NCI-H510A treated with DMSO at 0.1 percent for 48 hours (cell line): Measurements from ENCODE around the gene C1QTNF1.

Source experiments
- DNase-seq: peaks from one replicate; lab custom pipeline; 2025; lab: John Stamatoyannopoulos, UW

C1QTNF1 gene

DNA sequence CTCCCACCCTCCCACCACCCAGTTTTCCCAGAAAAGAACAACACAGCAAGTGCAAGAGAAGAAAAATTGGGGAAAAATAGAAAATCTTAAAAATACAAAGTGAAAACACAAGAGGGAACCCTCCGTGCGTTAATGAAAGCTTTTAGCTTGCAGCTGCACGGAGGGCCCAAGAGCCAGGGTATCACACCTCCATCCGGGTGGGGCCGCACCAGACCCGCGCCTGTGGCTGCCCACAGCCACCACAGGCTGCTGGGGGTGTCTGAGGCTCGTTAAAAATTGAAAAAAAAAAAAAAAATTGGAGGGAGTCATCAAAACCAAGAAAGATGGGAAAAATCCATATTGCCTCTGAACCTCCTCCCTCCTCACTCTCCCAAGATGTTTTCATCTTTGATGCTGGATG, 69.3 kb downstream of the C1QTNF1 start:
- DNase-seq = no peak

DNA sequence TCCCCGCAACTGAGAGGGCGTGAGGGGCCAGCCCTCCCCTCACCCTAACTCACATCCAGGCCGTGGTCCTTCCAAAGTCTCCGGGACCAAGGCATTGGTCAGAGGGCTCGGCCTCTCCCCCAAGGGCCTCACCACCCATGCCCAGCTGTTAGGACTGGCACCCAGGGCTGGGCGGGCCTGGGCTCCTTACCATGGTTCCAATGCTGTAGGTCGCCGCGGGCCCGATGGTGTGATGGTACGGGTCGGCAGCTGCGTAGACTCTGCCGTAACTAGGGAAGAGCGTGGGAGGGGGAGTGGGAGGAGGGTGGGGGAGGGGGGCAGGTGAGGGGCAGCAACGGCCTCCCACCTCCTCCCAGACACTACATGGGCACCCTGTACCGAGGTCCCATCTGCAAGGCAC, 70.3 kb downstream of the C1QTNF1 start:
- DNase-seq = no peak

DNA sequence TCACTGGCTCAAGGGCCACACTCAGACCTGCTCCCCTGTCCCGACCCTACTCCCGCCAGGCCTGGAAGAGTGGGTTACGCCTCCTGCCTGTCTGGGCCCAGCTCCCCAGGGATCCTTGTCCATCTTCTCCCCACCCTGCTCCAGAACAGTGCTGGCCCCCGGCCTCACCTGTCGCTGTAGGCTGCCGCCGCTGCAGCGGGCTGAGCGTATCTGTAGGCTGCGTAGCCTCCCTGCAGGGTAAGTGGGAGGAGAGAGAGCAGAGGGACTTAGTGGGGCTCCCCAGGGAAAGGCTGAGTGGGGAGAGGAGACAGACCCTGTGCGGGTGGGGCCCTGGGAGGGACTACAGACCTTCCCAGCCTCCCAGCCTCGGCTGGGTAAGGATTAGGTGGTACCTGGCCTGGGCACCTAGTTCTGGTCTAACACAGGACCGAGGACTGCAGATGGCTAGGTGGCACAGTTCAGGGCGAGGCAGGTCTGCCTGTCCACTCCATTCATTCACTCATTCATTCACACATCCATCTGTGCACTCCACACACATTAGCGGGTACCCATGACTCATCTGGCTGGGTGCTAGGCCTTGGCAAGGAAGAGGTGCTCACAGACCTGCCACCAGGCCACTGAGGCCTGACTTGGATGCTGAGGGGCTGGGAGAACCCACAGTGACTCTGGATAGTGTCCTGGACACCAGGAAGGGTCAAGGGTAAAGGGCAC, 71.5 kb downstream of the C1QTNF1 start:
- no peak for DNase-seq

DNA sequence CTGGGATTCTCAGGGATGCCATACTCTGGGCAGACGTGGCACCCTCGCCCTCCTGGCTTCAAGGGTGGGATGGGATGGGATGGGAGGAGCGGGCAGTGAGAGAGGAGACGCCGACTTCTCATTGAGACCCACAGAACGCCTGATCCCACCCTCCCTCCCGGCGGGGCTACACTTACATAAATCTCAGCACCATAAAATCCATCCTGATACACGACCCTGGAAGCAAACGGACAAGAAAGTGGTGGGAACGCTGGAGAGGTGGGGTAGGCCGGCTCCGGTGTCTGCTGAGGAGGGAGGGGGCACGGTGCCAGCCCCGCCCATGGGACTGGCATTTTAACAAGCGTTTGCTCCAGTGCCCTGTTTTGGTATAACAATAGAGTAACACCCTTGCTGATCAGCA, 72.5 kb downstream of the C1QTNF1 start:
- no peak for DNase-seq

DNA sequence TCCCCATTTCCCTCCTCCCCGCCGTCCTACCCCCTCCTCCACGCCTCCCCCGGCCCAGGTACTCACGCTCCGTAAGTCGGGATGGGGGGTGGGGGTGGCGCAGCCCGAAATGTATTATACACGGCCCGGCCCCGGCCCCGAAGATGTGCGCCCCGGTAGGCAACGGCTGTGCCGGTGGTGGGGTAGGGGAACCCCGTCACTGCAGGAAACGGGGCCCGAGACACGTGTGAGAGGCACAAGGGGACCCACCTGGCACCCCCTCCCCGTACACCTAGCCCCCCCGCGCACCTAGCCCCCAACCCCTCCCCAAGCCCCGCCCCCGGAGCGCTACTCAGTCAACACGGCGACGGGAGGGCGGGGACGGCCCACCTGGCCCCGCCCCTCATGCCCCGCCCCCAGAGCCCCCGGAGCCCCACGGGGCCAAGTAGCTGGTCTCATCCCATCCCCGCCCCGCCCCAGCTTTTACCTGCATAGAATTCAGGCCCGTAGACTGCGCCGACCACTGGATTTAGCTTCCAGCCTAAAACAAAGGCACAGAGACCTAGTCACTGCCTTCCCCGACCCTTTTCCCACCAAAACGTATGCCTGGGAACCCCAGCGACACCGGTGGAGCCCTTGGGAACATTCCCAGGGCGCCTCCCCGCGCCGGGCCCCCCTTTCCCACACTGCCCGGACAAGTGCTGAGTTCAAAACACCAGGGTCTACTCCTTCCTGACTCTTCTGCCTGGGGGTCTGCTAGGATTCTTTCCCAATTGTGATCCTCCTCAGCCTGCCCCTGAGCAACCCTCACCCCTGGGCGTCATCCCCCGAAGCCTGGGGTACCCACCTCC, 73.5 kb downstream of the C1QTNF1 start:
- no peak for DNase-seq

DNA sequence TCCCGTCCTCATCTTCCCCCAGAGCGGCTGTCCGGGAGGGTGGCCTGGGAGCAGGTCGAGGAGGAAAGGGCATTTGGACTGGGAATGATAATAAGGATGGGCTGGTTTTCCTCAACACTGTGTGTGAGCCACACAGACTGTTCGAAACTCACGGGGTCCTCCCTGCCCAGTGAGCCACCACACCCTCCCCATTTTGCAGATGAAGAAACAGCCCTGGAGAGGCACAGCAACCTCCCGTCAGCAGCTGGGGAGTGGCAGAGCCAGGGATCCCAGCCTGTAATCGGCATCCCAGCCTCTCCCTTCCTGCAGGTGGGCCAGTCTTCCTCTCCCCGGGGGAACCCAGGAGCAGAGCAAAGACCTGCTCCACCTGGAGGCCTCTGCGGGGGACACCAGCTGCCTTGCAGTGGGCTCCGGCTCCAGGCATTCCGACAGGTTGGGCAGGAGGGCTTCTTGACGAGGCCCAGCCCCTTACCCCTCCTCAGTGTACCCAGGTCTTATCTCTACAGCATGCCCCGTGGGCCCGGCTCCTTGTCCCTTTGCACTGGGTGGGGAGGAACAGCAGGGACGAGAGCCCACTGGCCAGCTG, 74.4 kb downstream of the C1QTNF1 start:
- no peak for DNase-seq
